Osteocyte (in vitro differentiated cells): Measurements from ENCODE around the gene ACAT2. TPM values are rescaled to one million over a fixed set of nuclear protein-coding genes. Genes with fewer than 3 reads are reported as not detected.
"Not testable (repeated sequence)": the region's sequence is repeated elsewhere in the genome, so short reads cannot be mapped to it uniquely, and the experiment has no call there.

Source experiments
- DNase-seq: peaks from one replicate; pipeline ENCODE4 v3.0.0; 2021; ENCODE audit warnings: mixed read lengths; ENCODE audit not compliant: unreplicated experiment; ENCODE audit errors: extremely low spot score
- H3K27ac Mint-ChIP-seq: one replicate; pipeline ENCODE4 v1.8.0; 2021; ENCODE audit warnings: mild to moderate bottlenecking, mixed read lengths; ENCODE audit not compliant: unreplicated experiment
- H3K27me3 Mint-ChIP-seq: one replicate; pipeline ENCODE4 v1.8.0; 2021; ENCODE audit warnings: mixed read lengths; ENCODE audit not compliant: unreplicated experiment
- H3K36me3 Mint-ChIP-seq: one replicate; pipeline ENCODE4 v1.8.0; 2021; ENCODE audit warnings: mixed read lengths; ENCODE audit not compliant: unreplicated experiment
- H3K4me1 Mint-ChIP-seq: one replicate; pipeline ENCODE4 v1.8.0; 2021; ENCODE audit warnings: mixed read lengths; ENCODE audit not compliant: unreplicated experiment
- H3K4me3 Mint-ChIP-seq: one replicate; pipeline ENCODE4 v1.8.0; 2021; ENCODE audit warnings: mild to moderate bottlenecking, moderate library complexity, mixed read lengths; ENCODE audit not compliant: unreplicated experiment
- H3K9me3 Mint-ChIP-seq: one replicate; pipeline ENCODE4 v1.8.0; 2021; ENCODE audit warnings: mixed read lengths; ENCODE audit not compliant: unreplicated experiment
- total RNA-seq: library from RNA; stranded (reverse); gene quantifications from 2 replicates; pipeline ENCODE4 v1.2.1, GENCODE V29; 2021
- TF ChIP-seq, protein P1 (sequence below): fragments of 200-600 bp; sonication (generic); IDR thresholded peaks from 2 replicates; pipeline ENCODE4 v1.5.0; 2021; ENCODE audit warnings: antibody characterized with exemption, mild to moderate bottlenecking, moderate library complexity

Gene ACAT2
- total RNA-seq, 1 donor from 2014 or later = 21.3 TPM

DNA sequence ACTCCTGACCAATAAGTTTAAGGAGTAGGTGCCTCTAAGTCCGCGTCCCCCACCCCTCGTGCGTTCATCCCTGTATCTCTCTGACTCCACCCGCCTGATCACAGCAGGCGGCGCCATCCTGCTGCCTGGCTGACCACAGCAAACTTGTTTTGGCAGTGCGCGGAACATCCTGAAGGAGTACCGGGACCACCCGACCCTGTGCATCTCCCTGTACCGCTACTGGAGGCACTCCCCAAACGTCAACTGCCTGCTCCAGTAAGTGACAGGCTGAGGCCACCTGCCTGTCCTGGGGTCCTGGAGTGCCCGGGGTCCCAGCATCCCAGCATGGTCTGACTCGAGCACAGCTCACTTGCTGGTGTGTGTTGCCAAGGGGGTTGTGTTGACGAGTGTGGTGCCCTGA, 57.3 kb downstream of the ACAT2 start:
- H3K9me3 Mint-ChIP-seq = no peaks in the 10 kb centered on the region
- H3K36me3 Mint-ChIP-seq = no peaks in the 10 kb centered on the region
- H3K27me3 Mint-ChIP-seq = no peaks in the 10 kb centered on the region
- H3K27ac Mint-ChIP-seq = no peak overlapping the region
- H3K4me1 Mint-ChIP-seq = peaks cover 9% of the 10 kb centered on the region
- H3K4me3 Mint-ChIP-seq = no peak overlapping the region
- TF ChIP-seq, protein P1, sequence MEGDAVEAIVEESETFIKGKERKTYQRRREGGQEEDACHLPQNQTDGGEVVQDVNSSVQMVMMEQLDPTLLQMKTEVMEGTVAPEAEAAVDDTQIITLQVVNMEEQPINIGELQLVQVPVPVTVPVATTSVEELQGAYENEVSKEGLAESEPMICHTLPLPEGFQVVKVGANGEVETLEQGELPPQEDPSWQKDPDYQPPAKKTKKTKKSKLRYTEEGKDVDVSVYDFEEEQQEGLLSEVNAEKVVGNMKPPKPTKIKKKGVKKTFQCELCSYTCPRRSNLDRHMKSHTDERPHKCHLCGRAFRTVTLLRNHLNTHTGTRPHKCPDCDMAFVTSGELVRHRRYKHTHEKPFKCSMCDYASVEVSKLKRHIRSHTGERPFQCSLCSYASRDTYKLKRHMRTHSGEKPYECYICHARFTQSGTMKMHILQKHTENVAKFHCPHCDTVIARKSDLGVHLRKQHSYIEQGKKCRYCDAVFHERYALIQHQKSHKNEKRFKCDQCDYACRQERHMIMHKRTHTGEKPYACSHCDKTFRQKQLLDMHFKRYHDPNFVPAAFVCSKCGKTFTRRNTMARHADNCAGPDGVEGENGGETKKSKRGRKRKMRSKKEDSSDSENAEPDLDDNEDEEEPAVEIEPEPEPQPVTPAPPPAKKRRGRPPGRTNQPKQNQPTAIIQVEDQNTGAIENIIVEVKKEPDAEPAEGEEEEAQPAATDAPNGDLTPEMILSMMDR = no peak
- no peak for DNase-seq

DNA sequence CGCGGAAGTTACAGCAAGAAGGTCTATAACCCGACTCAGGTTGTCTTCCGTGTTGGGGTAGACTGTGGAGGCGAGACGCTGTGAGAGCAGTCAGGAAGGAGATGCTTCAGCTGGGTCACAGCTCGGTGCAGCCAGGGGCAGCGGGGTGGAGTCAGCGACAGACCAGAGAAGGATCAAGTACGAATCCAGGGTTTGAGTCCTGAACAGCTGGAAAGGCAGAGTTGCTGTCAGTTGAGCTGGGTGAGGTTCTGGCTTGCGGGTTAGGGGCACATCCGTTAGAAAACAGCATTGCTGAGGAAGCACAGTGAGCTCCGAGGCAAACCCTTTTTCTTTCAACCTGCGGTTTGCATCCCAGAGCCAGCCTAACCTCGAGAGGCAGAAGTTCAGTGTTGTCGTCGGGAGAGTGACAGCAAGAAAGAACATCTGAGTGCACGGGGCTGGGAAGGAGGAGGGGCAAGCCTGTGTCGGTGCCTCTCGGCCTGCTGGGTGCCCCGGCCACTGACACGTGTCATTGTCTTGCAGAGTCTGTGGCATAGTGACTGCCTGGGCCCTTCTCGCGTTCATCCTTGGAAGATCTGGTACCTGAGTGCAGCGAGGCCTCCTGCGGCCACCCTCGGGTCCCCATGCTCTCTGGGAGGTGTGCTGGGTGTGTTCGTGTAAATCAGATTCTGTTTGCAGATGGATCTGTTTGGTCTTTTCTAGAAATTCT, 58.2 kb downstream of the ACAT2 start:
- no peaks in the 10 kb centered on the region for H3K27me3 Mint-ChIP-seq
- TF ChIP-seq, protein P1 = no peak

DNA sequence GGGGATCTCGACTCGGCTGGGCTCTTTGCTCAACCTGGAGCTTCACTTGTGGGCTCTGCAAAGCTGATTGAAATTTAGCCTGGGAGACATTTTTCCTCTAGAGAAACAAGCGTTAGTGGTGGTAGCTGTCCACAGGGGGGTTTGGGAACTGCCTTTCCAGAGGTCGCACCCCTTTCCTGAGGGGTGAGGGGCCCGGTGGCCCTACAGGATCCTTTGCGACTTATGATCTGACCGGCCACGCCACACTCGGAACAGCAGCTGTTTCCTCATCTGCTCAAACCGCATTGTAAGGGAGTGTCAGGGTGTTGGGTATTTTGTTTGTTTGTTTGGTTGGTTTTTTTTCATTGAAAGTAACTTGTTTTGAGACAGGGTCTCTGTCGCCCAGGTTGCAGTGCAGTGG, 59.3 kb downstream of the ACAT2 start:
- Mint-ChIP-seq H3K4me1 (peaks cover 9% of the 10 kb centered on the region), H3K36me3 (no peaks in the 10 kb centered on the region), H3K9me3 (no peaks in the 10 kb centered on the region), H3K4me3 (no peak overlapping the region), H3K27ac (no peak overlapping the region), H3K27me3 (no peaks in the 10 kb centered on the region)
- TF ChIP-seq, protein P1 = no peak
- DNase-seq = no peak

More for the DNA sequence above, 58.2 kb downstream of the ACAT2 start:
- no peak for DNase-seq
- Mint-ChIP-seq H3K9me3 (no peaks in the 10 kb centered on the region), H3K36me3 (no peaks in the 10 kb centered on the region), H3K27ac (no peak overlapping the region), H3K4me1 (peaks cover 9% of the 10 kb centered on the region), H3K4me3 (peak overlapping the region; percentile 38)

DNA sequence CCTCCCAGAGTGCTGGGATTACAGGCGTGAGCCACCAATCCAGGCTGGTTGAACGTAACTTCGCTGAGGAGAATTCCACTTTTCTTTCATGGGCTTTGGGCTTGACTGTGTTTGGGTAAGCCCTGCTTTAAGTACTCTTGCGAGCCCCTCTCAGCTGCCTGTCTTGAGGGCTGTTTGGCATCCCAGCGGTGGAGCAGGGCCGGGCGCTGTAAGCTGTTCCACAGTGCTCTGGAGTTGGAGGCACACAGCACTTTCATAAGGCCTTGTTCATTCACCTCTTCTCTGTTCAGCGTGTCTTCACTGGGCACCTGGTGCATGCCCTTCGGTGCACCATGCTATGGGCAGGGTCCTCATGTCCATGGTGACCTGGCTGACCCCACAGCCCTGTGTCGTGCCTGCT, 59.9 kb downstream of the ACAT2 start:
- Mint-ChIP-seq H3K27ac (no peak overlapping the region), H3K4me1 (peaks cover 9% of the 10 kb centered on the region), H3K36me3 (no peaks in the 10 kb centered on the region), H3K4me3 (no peak overlapping the region), H3K27me3 (no peaks in the 10 kb centered on the region), H3K9me3 (no peaks in the 10 kb centered on the region)
- TF ChIP-seq, protein P1 = no peak
- DNase-seq = no peak

DNA sequence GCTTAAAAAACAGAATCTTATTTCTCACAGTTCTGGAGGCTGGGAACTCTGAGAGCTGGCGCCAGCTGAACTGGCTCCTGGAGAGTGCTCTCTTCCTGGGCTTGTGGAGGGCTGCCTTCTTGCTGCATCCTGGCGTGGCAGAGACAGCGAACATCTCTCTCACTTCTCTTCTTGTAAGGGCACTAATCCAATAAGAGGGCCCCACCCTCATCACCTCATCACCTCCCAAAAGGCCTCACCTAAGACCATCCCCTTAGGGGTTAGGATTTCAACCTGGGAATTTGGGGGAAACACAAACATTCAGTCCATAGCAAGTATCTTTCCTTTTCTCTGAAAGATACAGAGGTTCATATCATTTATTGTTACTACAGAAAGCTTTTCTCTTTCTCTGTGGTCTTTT, 62.1 kb downstream of the ACAT2 start:
- Mint-ChIP-seq H3K4me1 (peaks cover 9% of the 10 kb centered on the region), H3K27me3 (no peaks in the 10 kb centered on the region), H3K36me3 (no peaks in the 10 kb centered on the region), H3K4me3 (no peak overlapping the region), H3K27ac (no peak overlapping the region), H3K9me3 (no peaks in the 10 kb centered on the region)
- no peak for DNase-seq
- TF ChIP-seq, protein P1 = no peak

DNA sequence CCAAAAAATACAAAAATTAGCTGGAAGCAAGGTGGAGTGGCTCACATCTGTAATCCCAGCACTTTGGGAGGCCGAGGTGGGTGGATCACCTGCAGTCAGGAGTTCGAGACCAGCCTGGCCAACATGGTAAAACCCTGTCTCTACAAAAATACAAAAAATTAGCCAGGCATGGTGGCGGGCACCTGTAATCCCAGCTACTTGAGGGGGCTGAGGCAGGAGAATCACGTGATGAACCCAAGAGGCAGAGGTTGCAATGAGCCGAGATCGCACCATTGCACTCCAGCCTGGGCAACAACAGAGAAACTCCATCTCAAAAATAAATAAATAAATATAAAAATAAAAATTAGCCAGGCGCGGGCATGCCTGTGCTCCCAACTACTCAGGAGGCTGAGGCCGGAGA, 62.8 kb downstream of the ACAT2 start:
- peaks cover 11% of the 10 kb centered on the region for H3K4me1 Mint-ChIP-seq
- H3K9me3 Mint-ChIP-seq, H3K4me3 Mint-ChIP-seq: not testable (repeated sequence)

More for the DNA sequence above, 62.8 kb downstream of the ACAT2 start:
- not testable (repeated sequence) for H3K27me3 Mint-ChIP-seq, H3K27ac Mint-ChIP-seq, DNase-seq, H3K36me3 Mint-ChIP-seq
